CD14-positive monocyte (primary cell): Measurements from ENCODE around the gene TCF25. TPM values are rescaled to one million over a fixed set of nuclear protein-coding genes. Genes with fewer than 3 reads are reported as not detected.
"Not testable (repeated sequence)": the region's sequence is repeated elsewhere in the genome, so short reads cannot be mapped to it uniquely, and the experiment has no call there.

Experiments used
- DNase-seq, 3 donors: peaks; one replicate each; pipeline ENCODE4 v3.0.0-alpha.2; 2011 to 2022
- H2AFZ ChIP-seq: 2 replicates; pipeline ENCODE4 v1.6.0; 2012; ENCODE audit warnings: mild to moderate bottlenecking, low read depth, low read length, inconsistent platforms; ENCODE audit not compliant: insufficient read depth, poor library complexity, severe bottlenecking
- H3K27ac ChIP-seq, 2 donors: 1 replicate in 1 of 2; 2 replicates in 1 of 2; pipeline ENCODE4 v1.5.1; 2012 to 2013; ENCODE audit warnings: low read length in 2 of 2, control low read depth in 1 of 2, inconsistent platforms in 1 of 2, low read depth in 1 of 2, mild to moderate bottlenecking in 1 of 2
- H3K27me3 ChIP-seq, 2 donors: one replicate each; pipeline versions ENCODE4 v1.6.0 to v1.6.1; 2011 to 2013; ENCODE audit warnings: low read length in 2 of 2; ENCODE audit not compliant: control insufficient read depth in 2 of 2, insufficient read depth in 2 of 2
- H3K36me3 ChIP-seq, 2 donors: replicated peaks in 1 of 2; 1 replicate in 1 of 2; 2 replicates in 1 of 2; pipeline versions ENCODE4 v1.5.1 to v1.6.1; 2012 to 2013; ENCODE audit warnings: low read length in 2 of 2, control low read depth in 1 of 2, inconsistent platforms in 1 of 2, mild to moderate bottlenecking in 1 of 2; ENCODE audit not compliant: insufficient read depth in 2 of 2, control insufficient read depth in 1 of 2
- H3K4me1 ChIP-seq, 2 donors: 1 replicate in 1 of 2; 2 replicates in 1 of 2; pipeline versions ENCODE4 v1.5.1 to v1.6.1; 2012 to 2013; ENCODE audit warnings: low read length in 2 of 2, control low read depth in 1 of 2, inconsistent platforms in 1 of 2, mild to moderate bottlenecking in 1 of 2, moderate library complexity in 1 of 2; ENCODE audit not compliant: insufficient read depth in 2 of 2, control insufficient read depth in 1 of 2
- H3K4me2 ChIP-seq: replicated peaks from 2 replicates; pipeline ENCODE3; 2012; ENCODE audit warnings: low read length, moderate library complexity, mild to moderate bottlenecking; ENCODE audit not compliant: poor library complexity, severe bottlenecking; ENCODE audit errors: extremely low read depth
- H3K4me3 ChIP-seq, 3 experiments: fragments of 200-600 bp in 1 of 3; sonication (generic) in 1 of 3; replicated peaks in 1 of 3; 1 replicate in 2 of 3; 2 replicates in 1 of 3; pipeline ENCODE4 v1.5.1; 2011 to 2013; ENCODE audit warnings: low read length in 3 of 3, mild to moderate bottlenecking in 3 of 3, control low read depth in 2 of 3, low read depth in 2 of 3, inconsistent platforms in 1 of 3, moderate library complexity in 1 of 3
- H3K79me2 ChIP-seq: 2 replicates; pipeline ENCODE4 v1.6.0; 2012; ENCODE audit warnings: mild to moderate bottlenecking, control low read depth, inconsistent platforms, low read length, moderate library complexity; ENCODE audit not compliant: insufficient read depth
- H3K9ac ChIP-seq: 2 replicates; pipeline ENCODE4 v1.6.0; 2017; ENCODE audit warnings: low read length, mild to moderate bottlenecking; ENCODE audit not compliant: insufficient read depth, poor library complexity, severe bottlenecking
- H3K9me3 ChIP-seq, 2 donors: replicated peaks in 1 of 2; 1 replicate in 1 of 2; 2 replicates in 1 of 2; pipeline versions ENCODE4 v1.5.1 to v1.6.1; 2012 to 2013; ENCODE audit warnings: low read length in 2 of 2, control low read depth in 1 of 2; ENCODE audit not compliant: control insufficient read depth in 1 of 2, insufficient read depth in 1 of 2
- H4K20me1 ChIP-seq: 2 replicates; pipeline ENCODE4 v1.6.0; 2012; ENCODE audit warnings: mild to moderate bottlenecking, low read length, control low read depth, moderate library complexity; ENCODE audit not compliant: insufficient read depth
- H3K27ac Mint-ChIP-seq, 7 donors: one replicate each; pipeline ENCODE4 v1.8.0; 2020; ENCODE audit warnings: mild to moderate bottlenecking in 7 of 7, mixed read lengths in 7 of 7, moderate library complexity in 6 of 7, inconsistent platforms in 2 of 7
- H3K27me3 Mint-ChIP-seq, 3 donors: one replicate each; pipeline ENCODE4 v1.8.0; 2021 to 2022; ENCODE audit warnings: low read depth in 3 of 3, mild to moderate bottlenecking in 3 of 3, mixed read lengths in 3 of 3, moderate library complexity in 3 of 3, inconsistent platforms in 1 of 3
- H3K36me3 Mint-ChIP-seq, 2 donors: one replicate each; pipeline ENCODE4 v1.8.0; 2020; ENCODE audit warnings: mixed read lengths in 2 of 2, inconsistent platforms in 1 of 2, mild to moderate bottlenecking in 1 of 2
- H3K4me1 Mint-ChIP-seq: one replicate; pipeline ENCODE4 v1.8.0; 2020; ENCODE audit warnings: mild to moderate bottlenecking, mixed read lengths
- H3K4me3 Mint-ChIP-seq, 2 donors: one replicate each; pipeline ENCODE4 v1.8.0; 2020; ENCODE audit warnings: mild to moderate bottlenecking in 2 of 2, mixed read lengths in 2 of 2, moderate library complexity in 1 of 2
- H3K9me3 Mint-ChIP-seq, 7 donors: one replicate each; pipeline ENCODE4 v1.8.0; 2020 to 2022; ENCODE audit warnings: mixed read lengths in 7 of 7, mild to moderate bottlenecking in 6 of 7, moderate library complexity in 6 of 7, inconsistent platforms in 2 of 7
- WGBS: methylation state at CpG from one replicate; pipeline ENCODE4 v1.1.5; 2013; ENCODE audit warnings: missing lambda C conversion rate; ENCODE audit not compliant: insufficient coverage; 5-methylcytosine and 5-hydroxymethylcytosine counted together
- intact Hi-C, 2 donors: fragments of 100-400 bp; cut with micrococcal nuclease; formaldehyde crosslinking; loops; one replicate each; pipeline versions ENCODE4 v1.15.0 to v1.15.1; 2023
- polyA plus RNA-seq, 3 donors: library from polyadenylated mRNA; depleted of rRNA in 1 of 3; unstranded in 2 of 3; stranded (reverse) in 1 of 3; fragments of 300-500 nt in 2 of 3; fragments of >200 nt in 1 of 3; fragmentation: Illumina TruSeq in 2 of 3; gene quantifications; 1 replicate in 2 of 3; 2 replicates in 1 of 3; pipeline ENCODE4 v1.2.3, GENCODE V29; 2012 to 2021
- TF ChIP-seq, protein P1 (sequence below): fragments of 200-600 bp; IDR thresholded peaks from one replicate; pipeline ENCODE4 v1.8.0; 2022; ENCODE audit warnings: antibody characterized with exemption, mild to moderate bottlenecking

The TCF25 gene
- polyA plus RNA-seq, 3 donors: 98.0 to 231 (median 114) TPM

GRCh38 chr16:89912627-89913026 is 39.2 kb downstream of the TCF25 start:
- peaks cover 56% of the 10 kb centered on the region for H4K20me1 ChIP-seq
- no peak overlapping the region for H3K9ac ChIP-seq
- intact Hi-C loops: no loop called here
- no peak overlapping the region for H3K4me3 ChIP-seq
- Mint-ChIP-seq H3K4me3 (no peak overlapping the region), H3K27ac (no peak overlapping the region), H3K4me1 (peaks cover 12% of the 10 kb centered on the region), H3K27me3 (peaks cover 1 to 19% (median 7%) of the 10 kb centered on the region in 3 donors), H3K9me3 (peaks cover 0 to 2% (median 0%) of the 10 kb centered on the region in 7 donors), H3K36me3 (peaks cover 18 to 43% of the 10 kb centered on the region in 2 donors)
- H3K27me3 ChIP-seq: no peaks in the 10 kb centered on the region
- H3K4me2 ChIP-seq: no peak overlapping the region
- H2AFZ ChIP-seq: no peak overlapping the region
- peaks cover 4 to 10% of the 10 kb centered on the region in 2 donors for H3K4me1 ChIP-seq
- DNase-seq: no peak
- H3K9me3 ChIP-seq: no peaks in the 10 kb centered on the region
- no peaks in the 10 kb centered on the region for H3K79me2 ChIP-seq
- no peak overlapping the region for H3K27ac ChIP-seq
- 87% methylated on average over 9 of the region's 14 CpGs for WGBS
- peaks cover 19 to 29% of the 10 kb centered on the region in 2 donors for H3K36me3 ChIP-seq
- TF ChIP-seq, protein P1, sequence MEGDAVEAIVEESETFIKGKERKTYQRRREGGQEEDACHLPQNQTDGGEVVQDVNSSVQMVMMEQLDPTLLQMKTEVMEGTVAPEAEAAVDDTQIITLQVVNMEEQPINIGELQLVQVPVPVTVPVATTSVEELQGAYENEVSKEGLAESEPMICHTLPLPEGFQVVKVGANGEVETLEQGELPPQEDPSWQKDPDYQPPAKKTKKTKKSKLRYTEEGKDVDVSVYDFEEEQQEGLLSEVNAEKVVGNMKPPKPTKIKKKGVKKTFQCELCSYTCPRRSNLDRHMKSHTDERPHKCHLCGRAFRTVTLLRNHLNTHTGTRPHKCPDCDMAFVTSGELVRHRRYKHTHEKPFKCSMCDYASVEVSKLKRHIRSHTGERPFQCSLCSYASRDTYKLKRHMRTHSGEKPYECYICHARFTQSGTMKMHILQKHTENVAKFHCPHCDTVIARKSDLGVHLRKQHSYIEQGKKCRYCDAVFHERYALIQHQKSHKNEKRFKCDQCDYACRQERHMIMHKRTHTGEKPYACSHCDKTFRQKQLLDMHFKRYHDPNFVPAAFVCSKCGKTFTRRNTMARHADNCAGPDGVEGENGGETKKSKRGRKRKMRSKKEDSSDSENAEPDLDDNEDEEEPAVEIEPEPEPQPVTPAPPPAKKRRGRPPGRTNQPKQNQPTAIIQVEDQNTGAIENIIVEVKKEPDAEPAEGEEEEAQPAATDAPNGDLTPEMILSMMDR: no peak

GRCh38 chr16:89913408-89914387 is 40.3 kb downstream of the TCF25 start:
- peaks cover 14 to 21% of the 10 kb centered on the region in 2 donors for H3K36me3 ChIP-seq
- intact Hi-C loops: no loop called here
- H3K36me3 Mint-ChIP-seq: peaks cover 18 to 35% of the 10 kb centered on the region in 2 donors
- TF ChIP-seq, protein P1: no peak
- peaks cover 14 to 21% of the 10 kb centered on the region in 2 donors for H3K4me1 ChIP-seq
- peak overlapping the region in 2 of 7 donors; percentile 36 to 42 for H3K27ac Mint-ChIP-seq
- no peaks in the 10 kb centered on the region for H3K79me2 ChIP-seq
- peaks cover 7 to 29% (median 9%) of the 10 kb centered on the region in 3 donors for H3K27me3 Mint-ChIP-seq
- peaks cover 0 to 2% (median 0%) of the 10 kb centered on the region in 7 donors for H3K9me3 Mint-ChIP-seq
- no peak overlapping the region for H3K4me3 Mint-ChIP-seq
- no peak overlapping the region for H3K27ac ChIP-seq
- peaks cover 47% of the 10 kb centered on the region for H4K20me1 ChIP-seq
- no peak overlapping the region for H3K4me2 ChIP-seq
- peaks cover 20% of the 10 kb centered on the region for H3K4me1 Mint-ChIP-seq
- H2AFZ ChIP-seq: no peak overlapping the region
- no peak for DNase-seq
- peaks cover 0 to 8% of the 10 kb centered on the region in 2 donors for H3K27me3 ChIP-seq
- 88% methylated on average over 28 of the region's 30 CpGs for WGBS
- H3K9ac ChIP-seq: no peak overlapping the region
- no peaks in the 10 kb centered on the region for H3K9me3 ChIP-seq
- no peak overlapping the region for H3K4me3 ChIP-seq

DNA sequence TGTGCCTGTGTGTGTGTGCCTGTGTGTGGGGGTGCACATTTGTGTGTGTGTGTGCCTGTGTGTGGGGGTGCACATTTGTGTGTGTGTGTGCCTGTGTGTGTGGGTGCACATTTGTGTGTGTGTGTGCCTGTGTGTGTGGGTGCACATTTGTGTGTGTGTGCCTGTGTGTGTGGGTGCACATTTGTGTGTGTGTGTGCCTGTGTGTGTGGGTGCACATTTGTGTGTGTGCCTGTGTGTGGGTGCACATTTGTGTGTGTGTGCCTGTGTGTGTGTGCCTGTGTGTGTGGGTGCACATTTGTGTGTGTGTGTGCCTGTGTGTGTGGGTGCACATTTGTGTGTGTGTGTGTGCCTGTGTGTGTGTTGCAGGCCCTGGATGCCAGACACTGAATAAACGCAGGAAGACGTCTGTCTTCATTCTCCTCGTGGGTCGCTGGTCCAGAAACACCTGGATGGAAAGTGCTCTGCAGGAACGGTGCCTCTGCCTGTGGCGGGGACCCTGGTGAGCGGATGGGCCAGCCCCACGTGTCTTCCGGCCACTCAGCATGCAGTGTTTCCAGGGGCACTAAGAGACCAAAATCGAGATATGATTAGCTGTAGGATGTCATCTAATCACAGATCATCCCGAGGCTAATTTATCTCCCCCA is 41.4 kb downstream of the TCF25 start:
- Mint-ChIP-seq H3K36me3 (peaks cover 9 to 25% of the 10 kb centered on the region in 2 donors), H3K4me1 (peaks cover 21% of the 10 kb centered on the region), H3K27me3 (peaks cover 18 to 40% (median 19%) of the 10 kb centered on the region in 3 donors)
- 72% methylated on average over 6 of the region's 11 CpGs for WGBS
- peaks cover 0 to 18% of the 10 kb centered on the region in 2 donors for H3K27me3 ChIP-seq
- H3K4me2 ChIP-seq, DNase-seq, H3K27ac Mint-ChIP-seq, H3K4me3 Mint-ChIP-seq, H3K9me3 Mint-ChIP-seq, H3K4me3 ChIP-seq, intact Hi-C loops, H3K79me2 ChIP-seq, H3K27ac ChIP-seq, H3K9me3 ChIP-seq, H3K9ac ChIP-seq, H2AFZ ChIP-seq: not testable (repeated sequence)
- H4K20me1 ChIP-seq: peaks cover 36% of the 10 kb centered on the region
- H3K4me1 ChIP-seq: peaks cover 16 to 23% of the 10 kb centered on the region in 2 donors
- H3K36me3 ChIP-seq: peaks cover 12 to 17% of the 10 kb centered on the region in 2 donors
